Lower lobe of right lung (tissue), 2 donors: ENCODE results near the gene ASTN2. TPM values are rescaled to one million over a fixed set of nuclear protein-coding genes. Genes with fewer than 3 reads are reported as not detected.

Experiments used
- ATAC-seq, 2 donors: fragments of 200-7000 bp; cut with Tn5 transposase; one replicate each; pipeline ENCODE4 v1.9.1; 2020 to 2022; ENCODE audit warnings: mild to moderate bottlenecking in 2 of 2, moderate library complexity in 2 of 2
- DNase-seq: peaks from one replicate; pipeline ENCODE4 v3.0.0-alpha.2; 2020
- H3K27ac ChIP-seq: fragments of 200-600 bp; one replicate; pipeline ENCODE4 v1.8.0; 2022
- H3K27me3 ChIP-seq: fragments of 200-600 bp; one replicate; pipeline ENCODE4 v1.8.0; 2022; ENCODE audit warnings: low read depth
- H3K36me3 ChIP-seq: fragments of 200-600 bp; one replicate; pipeline ENCODE4 v1.8.0; 2022; ENCODE audit warnings: mild to moderate bottlenecking
- H3K4me1 ChIP-seq: fragments of 200-600 bp; one replicate; pipeline ENCODE4 v1.8.0; 2022
- H3K4me3 ChIP-seq: fragments of 200-600 bp; one replicate; pipeline ENCODE4 v1.8.0; 2022; ENCODE audit warnings: mild to moderate bottlenecking
- H3K9me3 ChIP-seq: fragments of 200-600 bp; one replicate; pipeline ENCODE4 v1.8.0; 2022
- CTCF ChIP-seq: fragments of 200-600 bp; IDR thresholded peaks from one replicate; pipeline ENCODE4 v1.8.0; 2022; ENCODE audit warnings: antibody characterized with exemption, mild to moderate bottlenecking
- intact Hi-C: fragments of 100-400 bp; cut with DNase I; formaldehyde crosslinking; loops from one replicate; pipeline ENCODE4 v1.11.0; 2022
- total RNA-seq: library from RNA; stranded (reverse); fragmentation: NEBNext Ultra II Directional; extraction: Animal tissue kit (Norgen Biotek cat#: 25700); gene quantifications from one replicate; pipeline ENCODE4 v1.2.1, GENCODE V29; 2021
- donor health status: DM: no; HTN: yes; CAD: no; lungs with severe emphysema.

ASTN2 gene
- total RNA-seq, 1 donor from 2014 or later: 4.3 TPM

GRCh38 chr9:116757030-116757429, 657.8 kb downstream of the ASTN2 start:
- no peaks in the 10 kb centered on the region for H3K27me3 ChIP-seq
- intact Hi-C loops: no loop called here
- H3K27ac ChIP-seq: no peak overlapping the region
- ATAC-seq (no peak), DNase-seq (no peak)
- no peaks in the 10 kb centered on the region for H3K36me3 ChIP-seq
- no peak for TF ChIP-seq CTCF
- H3K4me1 ChIP-seq: no peaks in the 10 kb centered on the region
- no peaks in the 10 kb centered on the region for H3K9me3 ChIP-seq
- H3K4me3 ChIP-seq: no peak overlapping the region

- no peaks in the 10 kb centered on the region for H3K27me3 ChIP-seq
- no peak overlapping the region for H3K4me3 ChIP-seq
- no peaks in the 10 kb centered on the region for H3K4me1 ChIP-seq
- no peaks in the 10 kb centered on the region for H3K9me3 ChIP-seq
- TF ChIP-seq CTCF: no peak
- ATAC-seq (no peak), DNase-seq (no peak)
- no peaks in the 10 kb centered on the region for H3K36me3 ChIP-seq
- intact Hi-C loops: no loop called here
- no peak overlapping the region for H3K27ac ChIP-seq
These were observed 661.5 kb downstream of the ASTN2 start for GRCh38 chr9:116753389-116753788.

- H3K4me3 ChIP-seq: no peak overlapping the region
- DNase-seq: no peak
- no peaks in the 10 kb centered on the region for H3K36me3 ChIP-seq
- no peaks in the 10 kb centered on the region for H3K4me1 ChIP-seq
- H3K27ac ChIP-seq: no peak overlapping the region
- no peak for TF ChIP-seq CTCF
- intact Hi-C loops: no loop called here
- H3K27me3 ChIP-seq: no peaks in the 10 kb centered on the region
- no peak for ATAC-seq
- H3K9me3 ChIP-seq: no peaks in the 10 kb centered on the region
These were observed 664.3 kb downstream of the ASTN2 start for GRCh38 chr9:116750510-116750909.

GRCh38 chr9:116749772-116750171, 665.1 kb downstream of the ASTN2 start:
- Histone ChIP-seq H3K9me3 (no peaks in the 10 kb centered on the region), H3K27ac (no peak overlapping the region), H3K36me3 (no peaks in the 10 kb centered on the region), H3K4me1 (no peaks in the 10 kb centered on the region), H3K27me3 (no peaks in the 10 kb centered on the region), H3K4me3 (no peak overlapping the region)
- intact Hi-C loops: no loop called here
- TF ChIP-seq CTCF: no peak
- DNase-seq (no peak), ATAC-seq (no peak)

- Histone ChIP-seq H3K36me3 (no peaks in the 10 kb centered on the region), H3K4me3 (no peak overlapping the region), H3K27me3 (no peaks in the 10 kb centered on the region), H3K4me1 (no peaks in the 10 kb centered on the region), H3K9me3 (no peaks in the 10 kb centered on the region), H3K27ac (no peak overlapping the region)
- no peak for TF ChIP-seq CTCF
- no peak for DNase-seq
- intact Hi-C loops: no loop called here
- ATAC-seq: no peak
These were observed 665.7 kb downstream of the ASTN2 start for GRCh38 chr9:116749176-116749575.

GRCh38 chr9:116741742-116742141, 673.1 kb downstream of the ASTN2 start:
- Histone ChIP-seq H3K36me3 (no peaks in the 10 kb centered on the region), H3K9me3 (no peaks in the 10 kb centered on the region), H3K27me3 (no peaks in the 10 kb centered on the region), H3K4me3 (no peak overlapping the region), H3K4me1 (no peaks in the 10 kb centered on the region), H3K27ac (no peak overlapping the region)
- DNase-seq (no peak), ATAC-seq (no peak)
- no peak for TF ChIP-seq CTCF
- intact Hi-C loops: no loop called here
